HepG2 (cell line): ENCODE results near the gene YIPF5. TPM values are rescaled to one million over a fixed set of nuclear protein-coding genes. Genes with fewer than 3 reads are reported as not detected.

ENCODE experiments used
- ATF7-NPFF ChIP-seq: sonication (generic); formaldehyde crosslinking; IDR thresholded peaks from 2 replicates; pipeline ENCODE4 v1.8.1; 2023; ENCODE audit warnings: mild to moderate bottlenecking, low read depth, missing genetic modification reagents, moderate library complexity
- CAMTA2 ChIP-seq: sonication (generic); formaldehyde crosslinking; IDR thresholded peaks from 2 replicates; pipeline ENCODE4 v1.4.0; 2020; ENCODE audit warnings: mild to moderate bottlenecking, missing genetic modification reagents, borderline replicate concordance
- CEBPB ChIP-seq: IDR thresholded peaks from 2 replicates; pipeline ENCODE4 v1.6.1; 2011; ENCODE audit warnings: low read depth, low read length, improper control_type of control experiment, borderline replicate concordance
- GATAD2A ChIP-seq: IDR thresholded peaks from 2 replicates; pipeline ENCODE4 v1.6.1; 2016
- HES4 ChIP-seq: sonication (generic); formaldehyde crosslinking; IDR thresholded peaks from 2 replicates; pipeline ENCODE4 v1.9.0; 2021; ENCODE audit warnings: mild to moderate bottlenecking, missing genetic modification reagents, borderline replicate concordance
- IRF9 ChIP-seq: sonication (generic); formaldehyde crosslinking; IDR thresholded peaks from 2 replicates; pipeline ENCODE4 v1.8.0; 2022; ENCODE audit warnings: missing genetic modification reagents, mild to moderate bottlenecking, borderline replicate concordance
- MEF2D ChIP-seq: sonication (generic); formaldehyde crosslinking; IDR thresholded peaks from 2 replicates; pipeline ENCODE4 v1.5.1; 2020; ENCODE audit warnings: mild to moderate bottlenecking, missing genetic modification reagents
- MZF1 ChIP-seq: sonication (generic); formaldehyde crosslinking; IDR thresholded peaks from 2 replicates; pipeline ENCODE4 v1.8.1; 2023; ENCODE audit warnings: mild to moderate bottlenecking, missing genetic modification reagents, borderline replicate concordance
- PAX8 ChIP-seq: sonication (generic); formaldehyde crosslinking; IDR thresholded peaks from 2 replicates; pipeline ENCODE4 v1.8.0; 2022; ENCODE audit warnings: mild to moderate bottlenecking, missing genetic modification reagents, borderline replicate concordance
- POLR2AphosphoS5 ChIP-seq: IDR thresholded peaks from 2 replicates; pipeline ENCODE4 v1.6.1; 2012; ENCODE audit warnings: low read depth, low read length
- PTBP1 ChIP-seq: fragments of 200-400 bp; formaldehyde crosslinking; IDR thresholded peaks from 2 replicates; pipeline ENCODE4 v1.6.1; 2018; ENCODE audit warnings: low read length, low read depth; ENCODE audit not compliant: poor library complexity, severe bottlenecking
- RFXANK ChIP-seq: IDR thresholded peaks from 2 replicates; pipeline ENCODE4 v1.6.1; 2016
- ZBTB42 ChIP-seq: sonication (generic); formaldehyde crosslinking; IDR thresholded peaks from 2 replicates; pipeline ENCODE4 v1.5.0; 2020; ENCODE audit warnings: mild to moderate bottlenecking, missing genetic modification reagents
- ZBTB44 ChIP-seq: sonication (generic); formaldehyde crosslinking; IDR thresholded peaks from 2 replicates; pipeline ENCODE4 v1.4.0; 2020; ENCODE audit warnings: missing genetic modification reagents
- ZMYM2 ChIP-seq: sonication (generic); formaldehyde crosslinking; IDR thresholded peaks from 2 replicates; pipeline ENCODE4 v1.8.0; 2022; ENCODE audit warnings: mild to moderate bottlenecking, missing genetic modification reagents
- ZNF101 ChIP-seq: sonication (generic); formaldehyde crosslinking; IDR thresholded peaks from 2 replicates; pipeline ENCODE4 v1.4.0; 2020; ENCODE audit warnings: mild to moderate bottlenecking, low read depth, missing genetic modification reagents, borderline replicate concordance
- ZNF160 ChIP-seq: sonication (generic); formaldehyde crosslinking; IDR thresholded peaks from 2 replicates; pipeline ENCODE4 v1.8.0; 2022; ENCODE audit warnings: mild to moderate bottlenecking, inconsistent platforms, missing genetic modification reagents
- ZNF20 ChIP-seq: sonication (generic); formaldehyde crosslinking; IDR thresholded peaks from 2 replicates; pipeline ENCODE4 v1.4.0; 2020; ENCODE audit warnings: mild to moderate bottlenecking, moderate library complexity, missing genetic modification reagents
- ZNF251 ChIP-seq: sonication (generic); formaldehyde crosslinking; IDR thresholded peaks from 2 replicates; pipeline ENCODE4 v1.9.0; 2021; ENCODE audit warnings: mild to moderate bottlenecking, missing genetic modification reagents
- ZNF558 ChIP-seq: sonication (generic); formaldehyde crosslinking; IDR thresholded peaks from 2 replicates; pipeline ENCODE4 v1.9.0; 2022; ENCODE audit warnings: mild to moderate bottlenecking, missing genetic modification reagents, borderline replicate concordance
- ZNF775 ChIP-seq: sonication (generic); formaldehyde crosslinking; IDR thresholded peaks from 2 replicates; pipeline ENCODE4 v1.4.0; 2020; ENCODE audit warnings: missing genetic modification reagents, mild to moderate bottlenecking, moderate library complexity, borderline replicate concordance
- polyA plus RNA-seq, 8 experiments: library from polyadenylated mRNA; depleted of rRNA in 3 of 8; stranded (reverse) in 7 of 8; unstranded in 1 of 8; fragments of >200 nt; fragmentation: Illumina TruSeq in 4 of 8; extraction: Trizol in 4 of 8; gene quantifications; 2 replicates each; pipeline versions ENCODE4 v1.2.1 to v1.2.3, GENCODE V29; 2011 to 2016; ENCODE audit warnings: low read depth in 4 of 8, missing spikeins in 1 of 8, mixed read lengths in 1 of 8; ENCODE audit not compliant: insufficient read depth in 1 of 8
- total RNA-seq, 5 experiments: library from RNA; depleted of rRNA; stranded (reverse); fragments of >200 nt; fragmentation: Illumina TruSeq; extraction: Trizol; gene quantifications; 2 replicates each; pipeline ENCODE4 v1.2.3, GENCODE V29; 2016; ENCODE audit warnings: low read depth in 1 of 5
- TF ChIP-seq, protein P1 (sequence below): sonication (generic); formaldehyde crosslinking; conservative IDR thresholded peaks from 2 replicates; pipeline ENCODE4 v1.4.0; 2020; ENCODE audit warnings: missing genetic modification reagents
- TF ChIP-seq, protein P2 (sequence below): sonication (generic); formaldehyde crosslinking; IDR thresholded peaks from 2 replicates; pipeline ENCODE4 v1.5.1; 2020; ENCODE audit warnings: missing genetic modification reagents, mild to moderate bottlenecking, borderline replicate concordance

Gene YIPF5
- total and polyA plus RNA-seq, 2 of the 13 experiments (the other 11 are each of a cell fraction or from before 2014, with no cell fraction given) = 61.4 to 73.6 TPM

DNA sequence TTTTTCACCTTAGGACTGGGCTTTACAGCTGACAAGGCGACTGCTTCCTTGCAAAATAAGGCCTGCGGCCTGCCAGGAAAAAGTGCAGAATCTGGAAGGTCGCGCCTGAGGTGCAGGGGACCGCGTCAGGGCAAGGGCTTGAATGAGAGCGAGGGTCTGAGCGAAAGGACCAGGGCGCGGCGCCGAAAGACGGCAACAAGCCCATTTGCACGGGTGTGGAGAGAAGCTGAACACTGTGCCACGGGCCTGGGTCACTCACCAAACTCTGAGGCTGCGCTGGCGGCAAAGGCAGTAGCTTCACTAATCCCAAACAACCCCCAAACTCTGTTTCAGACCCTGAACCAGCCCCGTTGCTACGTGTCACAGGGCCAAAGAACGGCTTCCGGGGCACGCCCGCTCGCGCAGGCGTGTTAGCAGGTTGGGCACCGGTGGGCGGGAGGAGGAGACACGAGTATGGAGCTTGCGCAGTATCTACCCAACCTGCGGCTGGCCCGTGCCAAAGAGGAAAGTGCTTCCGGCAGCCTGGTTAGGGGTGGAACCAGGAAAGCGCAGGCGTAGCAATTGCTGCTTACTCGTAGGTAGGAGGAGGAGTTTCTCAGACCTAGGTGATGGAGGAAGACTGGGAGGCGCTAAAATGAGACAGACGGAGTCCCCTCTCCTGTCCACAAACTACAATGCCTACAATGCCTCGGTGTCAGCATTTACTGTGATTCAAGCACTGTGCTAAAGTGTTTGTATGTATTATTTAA is at the start of gene YIPF5, which contains the start of gene KCTD16 (continued):
- no peak for TF ChIP-seq ZBTB44 (CRISPR knock-in tag)
- no peak for TF ChIP-seq MZF1 (CRISPR knock-in tag)
- TF ChIP-seq HES4 = no peak
- peak; percentile 93 for TF ChIP-seq POLR2AphosphoS5
- TF ChIP-seq PAX8 (CRISPR knock-in tag) = no peak
- TF ChIP-seq ZNF20 (CRISPR knock-in tag) = no peak
- peak; percentile 45; the same call in 1 of the 2 replicates for TF ChIP-seq ZNF160 (CRISPR knock-in tag)
- TF ChIP-seq ZBTB42 = no peak
- TF ChIP-seq, protein P1, sequence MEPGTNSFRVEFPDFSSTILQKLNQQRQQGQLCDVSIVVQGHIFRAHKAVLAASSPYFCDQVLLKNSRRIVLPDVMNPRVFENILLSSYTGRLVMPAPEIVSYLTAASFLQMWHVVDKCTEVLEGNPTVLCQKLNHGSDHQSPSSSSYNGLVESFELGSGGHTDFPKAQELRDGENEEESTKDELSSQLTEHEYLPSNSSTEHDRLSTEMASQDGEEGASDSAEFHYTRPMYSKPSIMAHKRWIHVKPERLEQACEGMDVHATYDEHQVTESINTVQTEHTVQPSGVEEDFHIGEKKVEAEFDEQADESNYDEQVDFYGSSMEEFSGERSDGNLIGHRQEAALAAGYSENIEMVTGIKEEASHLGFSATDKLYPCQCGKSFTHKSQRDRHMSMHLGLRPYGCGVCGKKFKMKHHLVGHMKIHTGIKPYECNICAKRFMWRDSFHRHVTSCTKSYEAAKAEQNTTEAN = no peak
- no peak for TF ChIP-seq ZMYM2 (CRISPR knock-in tag)
- no peak for TF ChIP-seq RFXANK
- TF ChIP-seq CEBPB = no peak
- TF ChIP-seq ZNF558 (CRISPR knock-in tag) = peak; percentile 56; the same call in 1 of the 2 replicates
- no peak for TF ChIP-seq ZNF101 (CRISPR knock-in tag)
- TF ChIP-seq ATF7-NPFF (CRISPR knock-in tag) = no peak
- TF ChIP-seq MEF2D (CRISPR knock-in tag) = peak; percentile 31; the same call in 1 of the 2 replicates
- no peak for TF ChIP-seq ZNF251 (CRISPR knock-in tag)
- TF ChIP-seq, protein P2, sequence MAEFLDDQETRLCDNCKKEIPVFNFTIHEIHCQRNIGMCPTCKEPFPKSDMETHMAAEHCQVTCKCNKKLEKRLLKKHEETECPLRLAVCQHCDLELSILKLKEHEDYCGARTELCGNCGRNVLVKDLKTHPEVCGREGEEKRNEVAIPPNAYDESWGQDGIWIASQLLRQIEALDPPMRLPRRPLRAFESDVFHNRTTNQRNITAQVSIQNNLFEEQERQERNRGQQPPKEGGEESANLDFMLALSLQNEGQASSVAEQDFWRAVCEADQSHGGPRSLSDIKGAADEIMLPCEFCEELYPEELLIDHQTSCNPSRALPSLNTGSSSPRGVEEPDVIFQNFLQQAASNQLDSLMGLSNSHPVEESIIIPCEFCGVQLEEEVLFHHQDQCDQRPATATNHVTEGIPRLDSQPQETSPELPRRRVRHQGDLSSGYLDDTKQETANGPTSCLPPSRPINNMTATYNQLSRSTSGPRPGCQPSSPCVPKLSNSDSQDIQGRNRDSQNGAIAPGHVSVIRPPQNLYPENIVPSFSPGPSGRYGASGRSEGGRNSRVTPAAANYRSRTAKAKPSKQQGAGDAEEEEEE = no peak
- TF ChIP-seq GATAD2A (CRISPR knock-in tag) = 0 out of 2 replicates have a peak, but pooled peaks have one; percentile 9
- peak; percentile 81; the same call in 1 of the 2 replicates for TF ChIP-seq IRF9 (CRISPR knock-in tag)
- TF ChIP-seq PTBP1 = no peak
- TF ChIP-seq ZNF775 (CRISPR knock-in tag) = no peak
- 0 out of 2 replicates have a peak, but pooled peaks have one; percentile 27 for TF ChIP-seq CAMTA2 (CRISPR knock-in tag)
